Neuron (in vitro differentiated cells): ENCODE data around the gene KCNC2.

Source experiments
- H2AFZ ChIP-seq: one replicate; pipeline ENCODE4 v1.6.1; 2013; ENCODE audit warnings: low read depth, mild to moderate bottlenecking, inconsistent platforms, low read length, moderate library complexity
- H3K27me3 ChIP-seq: one replicate; pipeline ENCODE4 v1.6.1; 2013; ENCODE audit warnings: low read length; ENCODE audit not compliant: insufficient read depth
- H3K36me3 ChIP-seq: one replicate; pipeline ENCODE4 v1.6.1; 2013; ENCODE audit warnings: low read length; ENCODE audit not compliant: insufficient read depth
- H3K4me1 ChIP-seq: one replicate; pipeline ENCODE4 v1.6.1; 2013; ENCODE audit warnings: low read length; ENCODE audit not compliant: insufficient read depth
- H3K4me3 ChIP-seq: 2 replicates; pipeline ENCODE4 v1.5.1; 2013; ENCODE audit warnings: mild to moderate bottlenecking, low read length, moderate library complexity
- H3K9me3 ChIP-seq: one replicate; pipeline ENCODE4 v1.6.1; 2013; ENCODE audit warnings: low read length

KCNC2 gene

DNA sequence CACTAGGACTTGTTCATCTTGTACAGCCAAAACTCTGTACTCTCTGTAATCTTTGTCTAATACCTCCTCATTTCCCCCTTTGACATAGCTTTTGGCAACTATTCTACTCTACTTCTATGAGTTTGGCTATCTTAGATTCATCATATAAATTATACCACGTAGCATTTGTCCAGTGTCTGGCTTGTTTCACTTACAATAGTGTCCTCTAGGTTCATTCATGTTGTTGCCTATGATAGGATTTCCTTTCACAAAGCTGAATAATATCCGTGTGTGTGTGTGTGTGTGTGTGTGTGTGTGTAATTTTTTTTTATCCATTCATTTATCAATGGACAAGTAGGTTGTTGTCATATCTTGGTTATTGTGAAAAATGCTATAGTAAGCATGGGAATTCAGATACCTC is 209.5 kb downstream of the KCNC2 start:
- H2AFZ ChIP-seq = no peak overlapping the region
- H3K4me1 ChIP-seq = no peaks in the 10 kb centered on the region
- no peak overlapping the region for H3K4me3 ChIP-seq
- no peaks in the 10 kb centered on the region for H3K27me3 ChIP-seq
- H3K9me3 ChIP-seq = no peaks in the 10 kb centered on the region
- H3K36me3 ChIP-seq = no peaks in the 10 kb centered on the region

DNA sequence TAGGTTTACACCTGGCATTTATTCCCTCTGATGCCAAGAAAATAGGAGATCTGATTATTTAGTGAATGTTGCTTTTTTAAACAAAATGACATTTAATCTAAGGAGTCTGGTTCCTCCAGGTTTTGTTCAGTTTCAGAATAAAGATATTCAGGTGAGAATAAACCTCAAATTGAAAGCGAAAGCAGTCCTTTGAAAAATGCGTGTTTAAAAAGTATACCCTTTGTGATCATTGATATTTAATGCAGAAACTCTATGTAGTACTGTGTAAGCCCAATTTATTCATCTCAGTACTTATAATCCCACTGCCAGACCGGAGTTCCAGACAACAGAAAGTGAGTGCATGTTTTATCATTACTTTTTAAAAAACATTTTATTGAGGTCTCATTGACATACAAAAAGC is 210.2 kb downstream of the KCNC2 start:
- H3K4me1 ChIP-seq = peaks cover 4% of the 10 kb centered on the region
- H2AFZ ChIP-seq = no peak overlapping the region
- no peaks in the 10 kb centered on the region for H3K27me3 ChIP-seq
- H3K36me3 ChIP-seq = no peaks in the 10 kb centered on the region
- no peak overlapping the region for H3K4me3 ChIP-seq
- no peaks in the 10 kb centered on the region for H3K9me3 ChIP-seq
